ENCODE measurements around the gene EFTUD2. TPM values are rescaled to one million over a fixed set of nuclear protein-coding genes. Genes with fewer than 3 reads are reported as not detected.

Gene EFTUD2
- total and polyA plus RNA-seq, 2 of the 13 experiments (the other 11 are each of a cell fraction or from before 2014, with no cell fraction given), result 111 to 137 TPM

DNA sequence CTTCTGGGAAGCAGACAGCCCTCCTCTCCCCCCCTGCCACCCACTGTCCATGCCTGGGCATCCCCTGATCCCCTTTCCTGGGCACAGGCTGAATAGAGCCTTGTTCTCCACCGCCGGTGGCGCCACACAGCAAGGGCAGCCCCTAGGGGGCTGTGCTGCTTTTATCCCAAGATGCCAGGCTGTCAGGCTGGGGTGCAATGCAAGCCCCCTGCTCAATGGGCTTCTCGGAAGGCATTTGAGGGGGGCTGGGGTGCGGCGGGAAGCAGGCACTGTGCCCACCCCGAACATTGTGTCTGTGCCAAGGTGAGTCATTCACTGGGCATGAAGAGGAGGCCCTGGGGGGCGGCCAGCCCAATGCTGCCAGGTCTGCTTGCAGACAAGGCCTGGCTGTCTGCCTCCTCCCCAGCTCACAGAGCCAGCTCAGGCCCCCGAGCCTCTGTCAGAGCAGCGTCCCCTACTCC is 17.6 kb upstream of the EFTUD2 start (continued):
- TF ChIP-seq ARID4A (CRISPR knock-in tag; IDR thresholded peaks at IDR 0.05; ENCODE audit: borderline replicate concordance), result peak; percentile 13; the same call in 1 of the 2 replicates
- TF ChIP-seq KDM2A (CRISPR knock-in tag; IDR thresholded peaks at IDR 0.05; ENCODE audit: borderline replicate concordance, low read depth), result no peak
- TF ChIP-seq, protein P1, sequence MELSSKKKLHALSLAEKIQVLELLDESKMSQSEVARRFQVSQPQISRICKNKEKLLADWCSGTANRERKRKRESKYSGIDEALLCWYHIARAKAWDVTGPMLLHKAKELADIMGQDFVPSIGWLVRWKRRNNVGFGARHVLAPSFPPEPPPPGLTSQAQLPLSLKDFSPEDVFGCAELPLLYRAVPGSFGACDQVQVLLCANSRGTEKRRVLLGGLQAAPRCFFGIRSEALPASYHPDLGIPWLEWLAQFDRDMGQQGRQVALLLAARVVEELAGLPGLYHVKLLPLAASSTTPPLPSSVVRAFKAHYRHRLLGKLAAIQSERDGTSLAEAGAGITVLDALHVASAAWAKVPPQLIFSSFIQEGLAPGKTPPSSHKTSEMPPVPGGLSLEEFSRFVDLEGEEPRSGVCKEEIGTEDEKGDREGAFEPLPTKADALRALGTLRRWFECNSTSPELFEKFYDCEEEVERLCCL (CRISPR knock-in tag; IDR thresholded peaks at IDR 0.05; ENCODE audit: borderline replicate concordance), result no peak
- TF ChIP-seq ZNF530 (CRISPR knock-in tag; IDR thresholded peaks at IDR 0.05; ENCODE audit: low read depth), result no peak
- TF ChIP-seq ZNF768 (CRISPR knock-in tag; IDR thresholded peaks at IDR 0.05), result peak; percentile 72; the same call in 1 of the 2 replicates
- no peak for TF ChIP-seq FOXC1 (CRISPR knock-in tag; IDR thresholded peaks at IDR 0.05; ENCODE audit: borderline replicate concordance)
- peak; percentile 38 for TF ChIP-seq HNRNPLL (IDR thresholded peaks at IDR 0.05; ENCODE audit: low read depth, low read length, poor library complexity, severe bottlenecking)
- no peak for TF ChIP-seq PTBP1 (IDR thresholded peaks at IDR 0.05; ENCODE audit: low read depth, low read length, poor library complexity, severe bottlenecking)
